Gastroesophageal sphincter (tissue), 3 donors: ENCODE data around the gene CALML5.

Experiments
- CTCF ChIP-seq, 4 experiments: fragments of 200-600 bp in 2 of 4; fragments of 450-650 bp in 2 of 4; sonication (generic) in 1 of 4; IDR thresholded peaks; one replicate each; pipeline ENCODE4 v1.5.1; 2017 to 2019; ENCODE audit warnings: antibody characterized with exemption in 4 of 4, mild to moderate bottlenecking in 2 of 4, moderate library complexity in 2 of 4
- POLR2A ChIP-seq, 2 donors: fragments of 450-650 bp; IDR thresholded peaks; one replicate each; pipeline ENCODE4 v1.6.1; 2017; ENCODE audit warnings: antibody characterized with exemption in 2 of 2, mild to moderate bottlenecking in 2 of 2, moderate library complexity in 1 of 2
- POLR2AphosphoS5 ChIP-seq: sonication (generic); formaldehyde crosslinking; IDR thresholded peaks from one replicate; pipeline ENCODE4 v1.6.1; 2017; ENCODE audit warnings: antibody characterized with exemption

- TF ChIP-seq POLR2A (IDR thresholded peaks at IDR 0.05) (no peak), CTCF (IDR thresholded peaks at IDR 0.05) (no peak), POLR2AphosphoS5 (no peak)
Measured at GRCh38 chr10:5493691-5494090, 5.7 kb downstream of the CALML5 start.
